Lower leg skin (tissue), 3 donors: Measurements from ENCODE around the gene FUT9.

Experiments
- POLR2A ChIP-seq, 2 donors: fragments of 450-650 bp; IDR thresholded peaks; one replicate each; pipeline ENCODE4 v1.6.1; 2016 to 2017; ENCODE audit warnings: antibody characterized with exemption in 2 of 2, mild to moderate bottlenecking in 1 of 2, moderate library complexity in 1 of 2
- TF ChIP-seq, protein P1 (sequence below), 3 donors: fragments of 450-650 bp; IDR thresholded peaks; one replicate each; pipeline ENCODE4 v1.5.1; 2016; ENCODE audit warnings: antibody characterized with exemption in 3 of 3, mild to moderate bottlenecking in 3 of 3, moderate library complexity in 2 of 3

GRCh38 chr6:96017070-96017359, 1.2 kb downstream of the FUT9 start:
- no peak for TF ChIP-seq POLR2A (IDR thresholded peaks at IDR 0.05)
- TF ChIP-seq, protein P1, sequence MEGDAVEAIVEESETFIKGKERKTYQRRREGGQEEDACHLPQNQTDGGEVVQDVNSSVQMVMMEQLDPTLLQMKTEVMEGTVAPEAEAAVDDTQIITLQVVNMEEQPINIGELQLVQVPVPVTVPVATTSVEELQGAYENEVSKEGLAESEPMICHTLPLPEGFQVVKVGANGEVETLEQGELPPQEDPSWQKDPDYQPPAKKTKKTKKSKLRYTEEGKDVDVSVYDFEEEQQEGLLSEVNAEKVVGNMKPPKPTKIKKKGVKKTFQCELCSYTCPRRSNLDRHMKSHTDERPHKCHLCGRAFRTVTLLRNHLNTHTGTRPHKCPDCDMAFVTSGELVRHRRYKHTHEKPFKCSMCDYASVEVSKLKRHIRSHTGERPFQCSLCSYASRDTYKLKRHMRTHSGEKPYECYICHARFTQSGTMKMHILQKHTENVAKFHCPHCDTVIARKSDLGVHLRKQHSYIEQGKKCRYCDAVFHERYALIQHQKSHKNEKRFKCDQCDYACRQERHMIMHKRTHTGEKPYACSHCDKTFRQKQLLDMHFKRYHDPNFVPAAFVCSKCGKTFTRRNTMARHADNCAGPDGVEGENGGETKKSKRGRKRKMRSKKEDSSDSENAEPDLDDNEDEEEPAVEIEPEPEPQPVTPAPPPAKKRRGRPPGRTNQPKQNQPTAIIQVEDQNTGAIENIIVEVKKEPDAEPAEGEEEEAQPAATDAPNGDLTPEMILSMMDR (IDR thresholded peaks at IDR 0.05), result no peak
